ENCODE measurements around the gene USP32. TPM values are rescaled to one million over a fixed set of nuclear protein-coding genes. Genes with fewer than 3 reads are reported as not detected.
A peak's percentile ranks its signal among the peaks of the same experiment; 100 is the strongest.

The USP32 gene
- total RNA-seq, 1 experiment from 2014 or later = 103 TPM

DNA sequence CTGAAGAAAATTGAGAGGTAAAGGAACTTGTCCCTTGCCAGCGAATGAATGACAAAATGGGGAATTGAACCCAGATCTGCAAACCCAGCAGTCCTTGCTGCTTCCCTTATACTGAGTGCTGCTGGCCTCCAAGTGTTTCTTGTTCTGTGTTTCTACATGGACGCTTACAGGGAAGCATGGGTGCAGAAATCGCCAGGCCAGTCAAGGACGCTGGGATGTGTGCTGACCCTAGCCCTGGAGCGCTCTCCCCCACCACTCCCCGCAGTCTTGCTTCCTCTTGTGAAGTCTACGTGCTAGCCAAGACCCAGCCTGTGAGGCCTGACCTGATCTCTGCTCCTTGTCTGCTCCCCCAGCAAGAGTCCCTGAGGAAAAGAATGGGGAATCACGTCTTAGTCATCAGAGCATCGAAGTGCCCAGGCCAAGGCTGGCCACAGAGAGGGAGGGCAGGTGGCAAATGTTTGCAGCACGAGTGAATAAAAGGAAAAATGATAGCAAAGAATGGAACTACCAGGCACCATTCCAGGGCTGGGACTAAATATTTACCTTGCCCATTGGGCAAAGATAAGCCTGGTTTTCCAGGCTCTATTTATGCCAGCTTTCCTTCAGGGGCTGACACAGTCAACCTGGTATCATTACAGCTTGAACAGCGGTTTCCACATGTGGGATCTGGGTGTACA lies 224.7 kb downstream of the USP32 start (continued):
- TF ChIP-seq, protein P1, sequence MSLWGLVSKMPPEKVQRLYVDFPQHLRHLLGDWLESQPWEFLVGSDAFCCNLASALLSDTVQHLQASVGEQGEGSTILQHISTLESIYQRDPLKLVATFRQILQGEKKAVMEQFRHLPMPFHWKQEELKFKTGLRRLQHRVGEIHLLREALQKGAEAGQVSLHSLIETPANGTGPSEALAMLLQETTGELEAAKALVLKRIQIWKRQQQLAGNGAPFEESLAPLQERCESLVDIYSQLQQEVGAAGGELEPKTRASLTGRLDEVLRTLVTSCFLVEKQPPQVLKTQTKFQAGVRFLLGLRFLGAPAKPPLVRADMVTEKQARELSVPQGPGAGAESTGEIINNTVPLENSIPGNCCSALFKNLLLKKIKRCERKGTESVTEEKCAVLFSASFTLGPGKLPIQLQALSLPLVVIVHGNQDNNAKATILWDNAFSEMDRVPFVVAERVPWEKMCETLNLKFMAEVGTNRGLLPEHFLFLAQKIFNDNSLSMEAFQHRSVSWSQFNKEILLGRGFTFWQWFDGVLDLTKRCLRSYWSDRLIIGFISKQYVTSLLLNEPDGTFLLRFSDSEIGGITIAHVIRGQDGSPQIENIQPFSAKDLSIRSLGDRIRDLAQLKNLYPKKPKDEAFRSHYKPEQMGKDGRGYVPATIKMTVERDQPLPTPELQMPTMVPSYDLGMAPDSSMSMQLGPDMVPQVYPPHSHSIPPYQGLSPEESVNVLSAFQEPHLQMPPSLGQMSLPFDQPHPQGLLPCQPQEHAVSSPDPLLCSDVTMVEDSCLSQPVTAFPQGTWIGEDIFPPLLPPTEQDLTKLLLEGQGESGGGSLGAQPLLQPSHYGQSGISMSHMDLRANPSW (CRISPR knock-in tag; conservative IDR thresholded peaks at IDR 0.05; ENCODE audit: low read depth) = no peak

DNA sequence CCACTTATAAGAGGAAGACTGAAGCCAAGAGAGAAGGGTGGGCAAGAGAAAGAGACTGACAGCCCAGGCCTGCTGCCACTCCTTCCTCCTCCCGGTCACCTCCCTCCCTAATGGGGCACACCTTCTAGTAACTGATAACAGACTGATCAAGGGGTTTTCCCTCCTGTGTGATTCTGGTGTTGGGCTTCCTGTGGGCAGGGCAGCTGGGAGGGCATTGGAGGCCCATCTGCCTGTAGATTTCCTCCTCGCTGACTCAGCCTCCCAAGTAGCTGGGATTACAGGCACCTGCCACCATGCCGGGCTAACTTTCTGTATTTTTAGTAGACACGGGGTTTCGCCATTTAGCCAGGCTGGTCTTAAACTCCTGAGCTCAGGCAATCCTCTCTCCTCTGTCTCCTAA lies 226.0 kb downstream of the USP32 start:
- no peak for TF ChIP-seq ERG (CRISPR knock-in tag; IDR thresholded peaks at IDR 0.05)
- TF ChIP-seq MAX (CRISPR knock-in tag; IDR thresholded peaks at IDR 0.05) = no peak
- TF ChIP-seq CBFB (CRISPR knock-in tag; IDR thresholded peaks at IDR 0.05; ENCODE audit: low read depth) = no peak
- TF ChIP-seq HMGXB4 (CRISPR knock-in tag; IDR thresholded peaks at IDR 0.05) = no peak
- TF ChIP-seq MXD4 (CRISPR knock-in tag; IDR thresholded peaks at IDR 0.05; ENCODE audit: borderline replicate concordance) = no peak
- no peak for TF ChIP-seq ZNF416 (CRISPR knock-in tag; IDR thresholded peaks at IDR 0.05)
- TF ChIP-seq, protein P2, sequence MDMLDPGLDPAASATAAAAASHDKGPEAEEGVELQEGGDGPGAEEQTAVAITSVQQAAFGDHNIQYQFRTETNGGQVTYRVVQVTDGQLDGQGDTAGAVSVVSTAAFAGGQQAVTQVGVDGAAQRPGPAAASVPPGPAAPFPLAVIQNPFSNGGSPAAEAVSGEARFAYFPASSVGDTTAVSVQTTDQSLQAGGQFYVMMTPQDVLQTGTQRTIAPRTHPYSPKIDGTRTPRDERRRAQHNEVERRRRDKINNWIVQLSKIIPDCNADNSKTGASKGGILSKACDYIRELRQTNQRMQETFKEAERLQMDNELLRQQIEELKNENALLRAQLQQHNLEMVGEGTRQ (CRISPR knock-in tag; IDR thresholded peaks at IDR 0.05) = no peak
- no peak for TF ChIP-seq ZNF396 (CRISPR knock-in tag; IDR thresholded peaks at IDR 0.05; ENCODE audit: borderline replicate concordance)
- TF ChIP-seq FOXP1 (CRISPR knock-in tag; IDR thresholded peaks at IDR 0.05; ENCODE audit: borderline replicate concordance) = no peak
- Mint-ChIP-seq H3K4me3 (no peak overlapping the region), H3K27ac (no peak overlapping the region), H3K27me3 (ENCODE audit: low read depth) (no peaks in the 10 kb centered on the region), H3K36me3 (no peaks in the 10 kb centered on the region), H3K4me1 (peaks cover 42% of the 10 kb centered on the region), H3K9me3 (no peaks in the 10 kb centered on the region)
- ATAC-seq = no peak
- no peak for DNase-seq (ENCODE audit: low spot score)
- ChIA-PET POLR2A (no interaction called here), CTCF (no interaction called here)

- H3K27ac Mint-ChIP-seq = no peak overlapping the region
- TF ChIP-seq, protein P3, sequence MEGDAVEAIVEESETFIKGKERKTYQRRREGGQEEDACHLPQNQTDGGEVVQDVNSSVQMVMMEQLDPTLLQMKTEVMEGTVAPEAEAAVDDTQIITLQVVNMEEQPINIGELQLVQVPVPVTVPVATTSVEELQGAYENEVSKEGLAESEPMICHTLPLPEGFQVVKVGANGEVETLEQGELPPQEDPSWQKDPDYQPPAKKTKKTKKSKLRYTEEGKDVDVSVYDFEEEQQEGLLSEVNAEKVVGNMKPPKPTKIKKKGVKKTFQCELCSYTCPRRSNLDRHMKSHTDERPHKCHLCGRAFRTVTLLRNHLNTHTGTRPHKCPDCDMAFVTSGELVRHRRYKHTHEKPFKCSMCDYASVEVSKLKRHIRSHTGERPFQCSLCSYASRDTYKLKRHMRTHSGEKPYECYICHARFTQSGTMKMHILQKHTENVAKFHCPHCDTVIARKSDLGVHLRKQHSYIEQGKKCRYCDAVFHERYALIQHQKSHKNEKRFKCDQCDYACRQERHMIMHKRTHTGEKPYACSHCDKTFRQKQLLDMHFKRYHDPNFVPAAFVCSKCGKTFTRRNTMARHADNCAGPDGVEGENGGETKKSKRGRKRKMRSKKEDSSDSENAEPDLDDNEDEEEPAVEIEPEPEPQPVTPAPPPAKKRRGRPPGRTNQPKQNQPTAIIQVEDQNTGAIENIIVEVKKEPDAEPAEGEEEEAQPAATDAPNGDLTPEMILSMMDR (IDR thresholded peaks at IDR 0.05) = no peak
- TF ChIP-seq, protein P4, sequence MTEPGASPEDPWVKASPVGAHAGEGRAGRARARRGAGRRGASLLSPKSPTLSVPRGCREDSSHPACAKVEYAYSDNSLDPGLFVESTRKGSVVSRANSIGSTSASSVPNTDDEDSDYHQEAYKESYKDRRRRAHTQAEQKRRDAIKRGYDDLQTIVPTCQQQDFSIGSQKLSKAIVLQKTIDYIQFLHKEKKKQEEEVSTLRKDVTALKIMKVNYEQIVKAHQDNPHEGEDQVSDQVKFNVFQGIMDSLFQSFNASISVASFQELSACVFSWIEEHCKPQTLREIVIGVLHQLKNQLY (CRISPR knock-in tag; IDR thresholded peaks at IDR 0.05) = no peak
- TF ChIP-seq OVOL2 (CRISPR knock-in tag; IDR thresholded peaks at IDR 0.05; ENCODE audit: borderline replicate concordance) (no peak), ATF6 (CRISPR knock-in tag; IDR thresholded peaks at IDR 0.05) (no peak), FOXK1 (CRISPR knock-in tag; IDR thresholded peaks at IDR 0.05) (no peak), JAZF1 (CRISPR knock-in tag; IDR thresholded peaks at IDR 0.05) (no peak), EMX1 (CRISPR knock-in tag; IDR thresholded peaks at IDR 0.05) (no peak), SMAD3 (CRISPR knock-in tag; IDR thresholded peaks at IDR 0.05; ENCODE audit: borderline replicate concordance) (no peak)
- TF ChIP-seq, protein P5, sequence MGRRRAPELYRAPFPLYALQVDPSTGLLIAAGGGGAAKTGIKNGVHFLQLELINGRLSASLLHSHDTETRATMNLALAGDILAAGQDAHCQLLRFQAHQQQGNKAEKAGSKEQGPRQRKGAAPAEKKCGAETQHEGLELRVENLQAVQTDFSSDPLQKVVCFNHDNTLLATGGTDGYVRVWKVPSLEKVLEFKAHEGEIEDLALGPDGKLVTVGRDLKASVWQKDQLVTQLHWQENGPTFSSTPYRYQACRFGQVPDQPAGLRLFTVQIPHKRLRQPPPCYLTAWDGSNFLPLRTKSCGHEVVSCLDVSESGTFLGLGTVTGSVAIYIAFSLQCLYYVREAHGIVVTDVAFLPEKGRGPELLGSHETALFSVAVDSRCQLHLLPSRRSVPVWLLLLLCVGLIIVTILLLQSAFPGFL (CRISPR knock-in tag; IDR thresholded peaks at IDR 0.05; ENCODE audit: borderline replicate concordance) = no peak
These were observed 226.7 kb downstream of the USP32 start for GRCh38 chr17:60165223-60165622.

More at GRCh38 chr17:60165223-60165622, 226.7 kb downstream of the USP32 start:
- Mint-ChIP-seq H3K4me3 (no peak overlapping the region), H3K36me3 (no peaks in the 10 kb centered on the region), H3K9me3 (no peaks in the 10 kb centered on the region), H3K4me1 (peaks cover 42% of the 10 kb centered on the region), H3K27me3 (ENCODE audit: low read depth) (no peaks in the 10 kb centered on the region)
- CTCF ChIA-PET = no interaction called here
- no peak for DNase-seq (ENCODE audit: low spot score)
- POLR2A ChIA-PET = no interaction called here
- ATAC-seq = peak; percentile 46

All from WTC11 (cell line).